GM18873 (cell line): ENCODE data around the gene EDN3.

Source experiments
- ATAC-seq: cut with Tn5 transposase; IDR thresholded peaks from one replicate; pipeline ENCODE4 v1.9.1; 2021; ENCODE audit warnings: mild to moderate bottlenecking, moderate library complexity, moderate number of reproducible peaks; ENCODE audit not compliant: unreplicated experiment, low FRiP score

EDN3 gene, protein sequence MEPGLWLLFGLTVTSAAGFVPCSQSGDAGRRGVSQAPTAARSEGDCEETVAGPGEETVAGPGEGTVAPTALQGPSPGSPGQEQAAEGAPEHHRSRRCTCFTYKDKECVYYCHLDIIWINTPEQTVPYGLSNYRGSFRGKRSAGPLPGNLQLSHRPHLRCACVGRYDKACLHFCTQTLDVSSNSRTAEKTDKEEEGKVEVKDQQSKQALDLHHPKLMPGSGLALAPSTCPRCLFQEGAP

DNA sequence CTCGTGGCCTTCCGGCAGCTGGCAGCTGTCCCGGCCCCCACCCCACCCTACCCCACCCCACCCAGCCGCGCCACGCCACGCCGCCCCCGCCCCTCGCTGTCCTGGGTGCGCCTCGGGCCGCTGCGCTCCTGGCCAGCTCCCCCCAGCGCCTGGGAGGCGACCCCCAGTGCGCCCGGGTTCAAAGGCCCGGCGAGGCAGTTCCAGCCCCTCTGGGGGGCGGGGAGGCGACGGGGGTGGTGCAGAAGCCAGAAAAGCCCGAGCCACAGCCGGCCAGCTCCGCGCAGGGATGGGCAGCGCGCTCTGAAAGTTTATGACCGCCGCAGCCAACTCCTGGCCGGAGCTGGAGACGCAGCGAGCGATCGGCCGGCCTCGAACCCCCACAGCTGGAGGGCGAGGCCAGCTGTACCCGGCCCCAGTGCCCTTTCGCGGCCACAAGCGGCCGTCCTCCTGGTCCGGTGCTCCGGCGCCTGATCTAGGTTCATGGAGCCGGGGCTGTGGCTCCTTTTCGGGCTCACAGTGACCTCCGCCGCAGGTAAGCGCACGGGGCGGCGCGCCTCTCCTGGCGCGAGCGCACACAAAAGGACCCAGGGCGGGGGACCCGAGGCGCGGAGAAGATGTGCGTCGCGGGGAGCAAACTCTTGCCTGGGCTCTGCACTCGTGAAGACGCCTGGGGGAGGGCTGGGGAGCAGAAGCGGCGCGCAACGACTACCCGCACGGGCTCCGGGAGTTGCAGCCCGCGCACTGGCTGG, at the start of gene EDN3:
EDN3 (plus strand) TSS at position 279 of the 749 bp plus-strand sequence; CDS start at position 481, 202 bp downstream.
- ATAC-seq: no peak

DNA sequence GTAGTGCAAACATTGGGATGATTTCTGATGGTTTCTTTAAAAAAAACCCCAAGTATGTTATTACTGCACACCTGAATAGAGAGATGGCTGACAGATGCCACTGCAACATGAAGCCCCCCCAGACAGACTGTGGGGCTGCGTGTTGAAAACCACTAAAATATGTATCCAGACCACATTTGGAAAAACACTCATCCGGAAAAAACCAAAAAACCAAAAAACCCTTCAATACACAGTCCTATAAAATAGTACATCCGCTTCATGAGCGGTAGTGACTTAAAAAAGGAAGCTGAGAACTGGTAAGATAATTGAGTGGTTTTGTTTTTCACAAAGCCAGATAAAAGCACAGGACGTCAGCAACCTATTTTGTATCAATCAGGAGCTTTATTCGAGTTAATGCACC, 47.1 kb upstream of the EDN3 start:
- ATAC-seq: no peak

DNA sequence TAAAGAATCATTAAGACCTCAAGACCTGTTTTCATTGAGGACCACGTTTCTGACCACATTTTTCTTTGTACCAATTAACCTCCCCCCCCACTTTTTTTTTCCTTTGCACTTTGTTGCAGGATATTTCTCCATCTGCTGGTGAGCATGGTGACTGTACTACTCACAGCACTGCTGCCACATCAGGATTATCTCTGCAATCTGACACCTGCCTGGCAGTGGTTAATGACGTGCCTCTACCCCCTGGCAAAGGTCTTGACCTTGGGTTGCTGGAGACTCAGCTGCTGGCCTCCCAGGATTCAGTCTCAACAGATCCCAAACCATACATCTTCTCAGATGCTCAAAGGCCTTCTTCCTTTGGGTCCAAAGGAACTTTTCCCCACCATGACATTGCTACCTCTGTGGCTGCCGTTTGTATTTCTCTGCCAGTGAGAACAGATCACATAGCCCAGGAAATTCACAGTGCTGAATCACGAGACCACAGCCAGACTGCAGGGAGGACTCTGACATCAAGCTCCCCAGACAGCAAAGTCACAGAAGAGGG, 46.6 kb upstream of the EDN3 start:
- ATAC-seq: no peak

DNA sequence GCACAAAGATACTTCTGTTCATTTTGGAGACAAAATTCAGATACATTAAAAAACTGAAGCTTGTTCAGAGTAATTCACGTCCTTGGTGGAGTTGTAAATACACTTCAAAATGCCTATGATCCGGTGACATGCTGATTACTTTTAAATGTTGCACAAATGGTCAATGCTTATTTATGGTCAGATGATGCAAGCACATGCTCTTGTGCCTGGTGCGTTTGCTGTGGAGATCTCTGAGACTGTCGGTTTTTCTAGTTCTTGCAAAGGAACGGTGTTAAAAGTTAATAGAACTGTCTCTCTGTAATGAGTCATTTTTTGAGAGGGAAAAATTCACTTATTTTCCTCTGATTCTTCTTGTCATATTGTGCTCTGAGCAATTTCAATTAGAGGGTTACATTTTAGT, 45.2 kb upstream of the EDN3 start:
- no peak for ATAC-seq

DNA sequence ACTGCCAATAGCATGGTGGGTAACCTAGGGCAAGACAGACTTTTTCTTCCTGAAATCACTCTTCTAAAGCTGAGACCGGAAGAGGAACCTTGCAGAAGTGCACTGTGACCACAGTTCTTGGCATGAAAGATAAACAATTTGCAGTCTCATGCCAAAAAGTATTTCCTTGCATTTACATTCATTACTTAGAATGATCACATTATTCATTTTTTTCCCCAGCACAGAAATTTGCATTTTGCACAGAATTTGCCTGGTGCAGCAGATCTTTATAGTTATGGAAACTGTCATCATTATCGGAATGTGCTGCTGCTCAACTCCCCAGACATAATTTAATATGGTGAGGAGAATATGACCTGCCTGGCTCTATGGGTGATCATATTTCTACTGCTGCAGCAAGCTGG, 42.2 kb upstream of the EDN3 start:
- no peak for ATAC-seq

DNA sequence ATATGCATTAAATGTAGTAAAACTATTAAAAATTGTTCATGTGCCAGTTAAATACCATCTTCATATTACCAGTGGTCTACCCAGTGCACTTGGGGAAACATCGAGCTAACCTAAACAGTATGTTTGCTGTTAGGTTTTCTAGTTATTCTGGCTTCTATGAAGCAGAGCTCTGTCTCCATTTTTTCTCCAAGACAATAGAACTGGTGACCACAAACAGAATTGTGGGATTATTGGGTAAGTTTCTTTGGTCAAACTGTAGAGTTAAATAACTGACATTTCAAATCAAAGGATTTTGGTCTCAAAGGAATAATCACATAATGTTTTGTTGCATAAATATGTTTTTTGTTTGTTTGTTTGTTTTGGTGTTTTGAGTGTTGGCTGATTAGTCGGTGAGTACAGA, 40.5 kb upstream of the EDN3 start:
- ATAC-seq: no peak

DNA sequence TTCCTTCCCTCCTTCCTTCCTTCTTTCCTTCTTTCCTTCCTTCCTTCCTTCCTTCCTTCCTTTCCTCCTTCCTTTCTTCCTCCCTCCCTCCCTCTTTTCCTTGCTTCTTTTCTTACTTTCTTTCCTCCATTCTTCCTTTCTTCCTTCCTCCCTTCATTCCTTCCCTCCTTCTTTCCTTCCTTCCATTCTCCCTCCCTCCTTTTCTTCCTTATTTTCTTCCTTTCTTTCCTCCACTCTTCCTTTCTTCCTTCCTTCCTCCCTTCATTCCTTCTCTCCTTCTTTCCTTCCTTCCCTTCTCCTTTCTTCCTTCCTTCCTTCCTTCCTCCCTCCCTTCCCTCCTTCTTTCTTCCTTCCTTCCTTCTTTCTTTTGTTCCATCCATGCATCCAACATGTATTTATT, 35.1 kb upstream of the EDN3 start:
- no peak for ATAC-seq

DNA sequence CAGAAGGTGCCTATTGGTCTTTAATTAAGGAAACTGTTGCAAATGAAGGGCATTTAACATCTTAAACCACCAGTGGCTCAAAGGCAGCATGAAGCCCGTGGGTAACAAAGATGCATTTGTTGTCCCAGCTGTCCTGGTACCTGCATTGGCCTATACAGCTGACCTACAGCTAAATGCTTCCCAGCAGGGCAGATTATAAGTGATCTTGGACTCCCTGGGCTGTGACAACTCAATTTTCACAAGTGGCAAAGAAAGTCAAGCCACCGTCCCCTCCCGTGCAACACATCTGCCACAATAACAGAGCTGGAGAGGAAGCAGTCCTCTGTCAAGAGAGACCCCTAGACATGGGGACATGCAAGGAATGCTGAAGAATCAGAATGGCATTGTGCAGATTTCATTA, 31.5 kb upstream of the EDN3 start:
- no peak for ATAC-seq

DNA sequence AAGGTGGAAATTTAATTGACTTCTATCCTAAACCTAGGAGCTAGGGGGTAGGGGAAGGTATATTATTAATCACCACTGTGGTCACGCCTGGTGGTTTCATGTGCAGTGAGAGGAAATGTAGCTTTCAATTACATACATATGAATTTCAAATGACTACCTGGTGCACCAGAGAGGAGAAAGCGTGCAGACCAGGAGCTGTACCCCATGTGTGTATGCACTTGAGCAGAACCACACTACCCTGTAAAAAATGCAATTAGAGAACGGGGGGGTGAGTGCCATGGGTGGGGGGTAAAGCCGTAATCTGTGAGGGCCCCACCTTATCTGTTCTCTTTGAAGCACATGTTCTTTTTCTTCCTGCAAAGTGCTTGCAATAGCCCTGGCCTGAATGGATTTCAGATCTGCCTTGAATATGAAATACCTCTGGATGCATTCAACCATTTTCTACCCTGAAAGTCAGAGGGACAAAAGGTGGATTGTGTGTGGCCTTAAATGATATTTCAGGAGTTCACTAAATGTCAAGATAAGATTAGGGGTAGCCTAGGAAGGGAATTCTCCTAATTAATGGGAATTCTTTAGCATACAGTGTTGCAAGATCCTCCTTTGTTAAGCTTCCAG, 30.9 kb upstream of the EDN3 start:
- ATAC-seq: no peak

DNA sequence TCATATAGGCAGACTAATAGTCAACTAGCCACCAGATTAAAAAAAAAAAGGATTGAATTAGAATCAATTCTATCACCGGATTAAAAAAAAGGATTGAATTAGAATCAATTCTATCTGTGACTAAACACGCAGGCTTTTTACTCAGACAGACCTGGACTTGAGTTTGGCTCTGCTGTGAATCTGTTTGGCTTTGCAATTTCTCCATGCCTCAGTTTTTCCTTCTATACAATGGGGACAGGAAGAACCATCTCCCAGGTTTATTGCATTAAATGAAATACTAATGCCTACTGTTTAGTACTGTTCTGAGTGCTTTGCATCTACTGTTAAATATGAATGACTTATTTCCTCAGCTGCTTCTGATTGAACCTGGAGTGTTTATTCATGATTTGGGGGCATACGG, 30.0 kb upstream of the EDN3 start:
- no peak for ATAC-seq

DNA sequence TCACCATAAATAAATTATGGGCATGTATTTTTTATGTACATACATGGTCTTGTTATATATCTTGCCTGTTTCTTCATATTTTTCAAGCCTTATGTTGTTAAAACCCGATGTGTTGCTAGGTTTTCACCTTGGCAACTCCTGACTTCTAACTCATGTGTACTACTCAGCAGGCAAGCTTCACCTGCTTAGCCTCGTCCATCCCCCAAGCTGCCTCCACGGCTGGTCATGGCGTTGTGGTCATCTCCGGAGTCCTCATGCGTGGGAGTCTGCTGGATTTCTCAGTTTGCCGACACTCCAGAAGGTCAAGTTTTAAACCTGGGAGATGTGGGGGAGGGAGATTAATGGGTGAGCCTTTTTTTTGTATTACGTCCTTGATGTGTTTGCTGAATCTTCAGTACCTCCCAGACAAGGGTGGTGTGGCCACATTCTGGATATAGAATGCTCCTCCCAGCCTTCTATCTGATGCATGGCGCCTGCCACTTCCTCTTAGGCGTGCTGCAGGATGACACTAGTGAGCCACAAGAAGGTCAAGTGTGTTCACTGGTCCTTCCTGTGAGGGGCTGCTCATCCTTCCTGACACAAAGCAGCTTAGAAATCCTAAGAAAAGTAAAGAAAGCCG, 26.6 kb upstream of the EDN3 start:
- ATAC-seq: no peak

DNA sequence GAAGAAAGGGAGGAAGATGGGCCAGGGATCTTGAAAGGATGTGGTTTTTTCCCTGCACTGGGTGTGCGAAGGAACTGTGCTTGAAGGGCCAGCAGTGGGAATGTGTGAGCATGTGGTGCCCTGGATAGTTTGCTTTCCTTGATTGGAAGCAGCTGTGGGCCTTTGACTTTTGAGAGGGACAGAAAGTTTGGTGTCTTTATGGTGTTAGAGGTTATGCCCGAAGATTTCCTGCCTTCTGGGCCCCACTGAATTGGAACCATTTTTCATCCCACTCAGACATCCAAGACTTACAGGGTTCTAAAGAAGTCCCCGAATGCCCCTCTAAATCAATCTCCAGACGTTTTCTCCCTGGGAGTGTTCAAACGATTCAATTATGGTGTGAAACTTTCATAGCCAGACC, 23.5 kb upstream of the EDN3 start:
- ATAC-seq: no peak

DNA sequence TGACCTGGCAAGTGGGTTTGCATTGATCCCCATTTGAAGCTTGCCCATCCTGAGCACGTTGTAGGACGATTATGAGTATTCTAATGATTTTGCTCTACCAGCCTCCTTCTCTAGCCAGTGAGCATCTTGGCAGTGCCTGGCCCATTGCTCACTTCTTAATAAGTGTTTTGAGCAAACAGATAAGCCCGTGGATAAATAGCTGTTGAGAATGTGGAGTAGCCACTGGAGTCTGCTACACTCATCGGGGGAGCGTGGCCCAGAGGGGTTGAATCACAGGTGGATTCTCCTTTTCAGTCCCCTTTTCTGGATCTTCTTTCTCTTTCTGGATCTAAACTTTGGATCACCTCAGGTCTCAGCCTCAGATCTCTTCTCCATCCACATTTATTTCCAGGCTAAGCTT, 15.9 kb upstream of the EDN3 start:
- no peak for ATAC-seq

DNA sequence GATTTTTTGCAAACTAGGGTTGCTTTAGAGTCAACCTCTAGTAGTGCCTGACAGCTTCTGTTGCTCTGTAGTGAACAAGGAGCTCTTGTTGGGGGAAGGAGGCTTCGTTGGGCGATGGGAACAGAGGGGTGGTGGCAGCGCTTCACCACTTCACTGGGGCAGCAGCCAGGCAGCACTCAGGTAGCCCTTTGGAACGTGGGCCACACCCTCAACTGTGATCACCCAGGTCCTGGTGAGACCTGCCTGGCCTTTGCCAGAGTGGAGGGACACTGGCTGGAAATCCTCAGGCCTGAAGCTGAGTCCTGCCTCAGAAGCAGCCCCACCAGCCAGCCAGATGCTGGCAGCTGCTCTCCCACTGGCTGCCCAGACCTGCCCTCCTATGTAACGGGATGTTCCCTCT, 10.4 kb upstream of the EDN3 start:
- ATAC-seq: no peak

DNA sequence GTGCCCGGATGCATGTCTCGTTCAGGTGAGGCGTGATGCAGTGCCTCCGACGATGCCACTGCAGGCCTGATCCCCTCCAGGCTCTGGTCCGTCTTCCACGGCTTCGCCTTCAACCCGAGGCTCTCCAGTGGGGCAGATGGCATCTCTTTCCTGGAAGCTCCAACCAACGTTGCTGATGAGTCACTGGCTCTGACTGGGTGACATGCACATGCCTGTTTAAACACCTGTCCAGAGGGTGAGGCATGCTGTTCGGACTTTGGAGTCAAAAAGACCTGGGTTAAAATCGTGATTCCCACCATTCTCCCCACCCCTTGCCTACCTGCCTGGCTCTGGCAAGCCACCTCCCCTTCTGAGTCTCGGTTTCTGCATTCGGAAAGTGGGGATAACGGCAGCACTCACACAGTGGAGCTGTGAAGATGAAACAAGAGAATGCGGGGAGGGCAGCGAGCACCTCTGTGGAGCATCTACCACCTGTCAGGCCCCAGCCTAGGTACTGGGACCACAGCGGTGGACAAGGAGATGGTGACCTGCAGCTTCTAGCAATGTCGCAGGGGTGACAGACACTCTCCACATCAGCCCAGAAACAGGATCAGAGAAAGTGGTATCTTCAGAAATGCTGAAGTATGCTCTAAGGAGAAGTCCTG, 8.5 kb upstream of the EDN3 start:
- ATAC-seq: no peak

DNA sequence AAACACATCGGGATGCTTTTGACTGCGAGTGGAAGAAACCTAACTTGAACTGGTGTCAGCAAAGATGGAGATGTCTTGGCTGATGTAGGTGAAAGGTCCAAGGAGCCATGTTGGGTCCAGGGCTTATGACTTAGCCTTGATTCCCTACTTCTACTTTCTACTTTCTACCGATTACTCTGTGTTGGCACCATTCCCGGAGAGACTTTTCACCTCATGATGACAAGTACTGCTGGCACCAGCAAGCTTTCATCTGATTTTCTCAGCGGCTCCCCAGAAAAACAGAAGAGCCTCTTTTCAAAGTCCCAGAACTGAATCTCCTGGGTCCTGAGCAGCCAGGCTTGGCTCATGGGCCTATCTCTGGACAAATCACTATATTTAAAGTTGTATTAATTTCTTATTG, 4.9 kb upstream of the EDN3 start:
- ATAC-seq: no peak

DNA sequence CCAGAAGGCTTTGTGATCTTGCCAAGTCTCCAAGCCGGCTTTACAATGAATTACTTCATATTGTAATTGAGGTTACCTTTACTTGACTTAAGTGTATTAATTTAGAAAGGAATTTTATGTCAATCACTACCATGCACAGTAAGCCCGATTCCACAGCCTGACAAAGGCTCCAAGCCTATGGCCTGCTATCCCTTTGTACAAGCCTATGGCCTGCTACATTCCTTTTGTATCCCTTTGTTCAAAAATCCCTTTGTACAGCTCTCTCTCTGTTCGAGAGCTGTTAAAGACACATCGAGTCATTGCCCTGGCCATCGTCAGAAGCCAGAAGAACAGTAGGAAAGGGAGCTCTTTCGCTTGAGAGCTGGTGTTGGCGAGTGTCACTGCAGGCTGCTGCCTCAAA, 2.7 kb upstream of the EDN3 start:
- ATAC-seq: no peak

DNA sequence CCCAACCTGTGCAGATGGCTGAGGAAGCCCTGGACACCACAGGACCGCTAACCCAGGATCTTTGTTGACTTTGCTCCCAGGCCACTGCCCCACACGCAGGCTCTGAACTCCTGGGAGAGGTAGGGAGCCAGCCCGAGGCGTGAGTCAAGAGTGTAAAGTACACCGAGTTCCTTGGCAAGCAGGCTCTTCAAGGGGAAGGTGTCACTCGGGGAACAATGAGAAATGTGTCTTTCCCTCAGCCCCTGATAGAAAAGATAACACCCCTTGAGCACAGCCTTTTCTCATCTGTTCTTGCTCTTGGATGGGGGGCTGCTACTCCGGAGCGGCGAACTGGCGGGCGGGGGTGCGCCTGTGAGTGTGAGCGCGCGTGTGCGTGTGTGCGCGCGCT, 472 bp upstream of the EDN3 start:
- ATAC-seq: no peak

DNA sequence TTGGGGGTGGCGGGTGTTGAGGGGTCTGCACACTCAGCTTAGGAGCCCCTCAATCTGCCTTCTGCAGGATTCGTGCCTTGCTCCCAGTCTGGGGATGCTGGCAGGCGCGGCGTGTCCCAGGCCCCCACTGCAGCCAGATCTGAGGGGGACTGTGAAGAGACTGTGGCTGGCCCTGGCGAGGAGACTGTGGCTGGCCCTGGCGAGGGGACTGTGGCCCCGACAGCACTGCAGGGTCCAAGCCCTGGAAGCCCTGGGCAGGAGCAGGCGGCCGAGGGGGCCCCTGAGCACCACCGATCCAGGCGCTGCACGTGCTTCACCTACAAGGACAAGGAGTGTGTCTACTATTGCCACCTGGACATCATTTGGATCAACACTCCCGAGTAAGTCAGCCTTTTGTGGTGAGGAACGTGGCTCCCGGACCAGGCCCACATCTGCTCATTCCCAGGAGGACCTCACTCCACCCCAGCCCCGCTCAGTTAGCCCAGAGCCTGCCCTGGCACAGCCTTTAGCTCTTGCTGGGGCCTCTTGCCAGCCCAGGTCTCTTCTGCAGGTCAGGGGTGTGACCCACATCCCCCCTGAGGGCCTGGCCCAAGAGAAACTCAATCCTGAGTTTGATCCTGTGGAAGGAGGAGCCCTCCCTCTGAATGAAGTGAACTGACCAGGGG, 1.1 kb downstream of the EDN3 start:
- ATAC-seq: no peak

DNA sequence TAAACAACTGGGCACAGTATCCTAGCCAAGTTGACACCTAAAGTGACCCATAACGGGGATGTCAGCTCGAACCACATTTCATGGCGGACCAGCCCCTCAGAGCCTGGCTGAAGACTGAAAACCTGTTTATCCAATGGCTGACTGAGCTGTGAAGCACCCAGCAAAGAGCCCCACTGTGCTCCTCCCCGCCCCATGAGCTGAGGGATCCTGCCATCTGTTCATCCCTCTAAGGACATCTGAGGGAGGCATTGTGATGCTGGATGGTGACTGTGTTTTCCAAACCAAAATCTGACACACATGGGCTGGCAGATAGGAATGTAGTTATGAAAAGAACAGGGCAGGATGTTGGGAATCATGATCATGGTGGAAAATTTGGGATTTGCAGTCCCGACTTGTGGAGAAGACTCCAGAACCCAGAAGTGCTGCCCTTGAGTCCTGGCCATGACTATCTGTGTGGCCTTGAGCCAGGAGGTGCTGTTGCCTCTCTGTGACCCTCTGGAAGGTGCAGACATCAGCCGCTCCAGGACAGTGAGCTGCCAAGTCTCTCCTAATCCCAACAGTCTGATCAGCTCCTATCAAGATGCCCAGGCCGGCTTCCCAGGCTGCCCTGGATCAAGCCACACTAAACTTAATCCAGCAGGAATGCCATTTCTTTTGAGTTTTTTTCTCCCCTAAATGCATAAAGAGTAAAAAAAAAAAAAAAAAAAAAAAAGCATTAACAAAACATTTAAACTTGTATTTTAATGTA, 5.7 kb downstream of the EDN3 start:
- ATAC-seq: no peak
